PFSK-1 (cell line): Measurements from ENCODE around the gene VPS8.

Source experiments
- FOXP2 ChIP-seq: optimal IDR thresholded peaks from 2 replicates; pipeline ENCODE3; 2011; ENCODE audit warnings: borderline replicate concordance, control low read depth, inconsistent platforms; ENCODE audit not compliant: insufficient read depth; ENCODE audit errors: extremely low read length, extremely low read depth
- POLR2AphosphoS5 ChIP-seq: IDR thresholded peaks from 2 replicates; pipeline ENCODE4 v1.6.1; 2012; ENCODE audit warnings: low read depth, mild to moderate bottlenecking, control low read depth, low read length, moderate library complexity
- SIN3A ChIP-seq: IDR thresholded peaks from 2 replicates; pipeline ENCODE4 v1.6.1; 2012; ENCODE audit warnings: mild to moderate bottlenecking, low read length, moderate library complexity, borderline replicate concordance; ENCODE audit not compliant: insufficient read depth
- TAF1 ChIP-seq: IDR thresholded peaks from 2 replicates; pipeline ENCODE4 v1.6.1; 2012; ENCODE audit warnings: low read length, control low read depth, borderline replicate concordance; ENCODE audit not compliant: insufficient read depth
- TF ChIP-seq, protein P1 (sequence below), 2 experiments: IDR thresholded peaks; 2 replicates each; pipeline versions ENCODE4 v1.6.1 to v1.8.0; 2011 to 2012; ENCODE audit warnings: low read depth in 2 of 2, low read length in 2 of 2, control low read depth in 1 of 2, inconsistent platforms in 1 of 2, mild to moderate bottlenecking in 1 of 2, moderate library complexity in 1 of 2; ENCODE audit not compliant: insufficient read depth in 1 of 2

VPS8 gene

GRCh38 chr3:184944241-184944640, 132.3 kb downstream of the VPS8 start:
- TF ChIP-seq FOXP2: no peak
- no peak for TF ChIP-seq TAF1
- TF ChIP-seq, protein P1, sequence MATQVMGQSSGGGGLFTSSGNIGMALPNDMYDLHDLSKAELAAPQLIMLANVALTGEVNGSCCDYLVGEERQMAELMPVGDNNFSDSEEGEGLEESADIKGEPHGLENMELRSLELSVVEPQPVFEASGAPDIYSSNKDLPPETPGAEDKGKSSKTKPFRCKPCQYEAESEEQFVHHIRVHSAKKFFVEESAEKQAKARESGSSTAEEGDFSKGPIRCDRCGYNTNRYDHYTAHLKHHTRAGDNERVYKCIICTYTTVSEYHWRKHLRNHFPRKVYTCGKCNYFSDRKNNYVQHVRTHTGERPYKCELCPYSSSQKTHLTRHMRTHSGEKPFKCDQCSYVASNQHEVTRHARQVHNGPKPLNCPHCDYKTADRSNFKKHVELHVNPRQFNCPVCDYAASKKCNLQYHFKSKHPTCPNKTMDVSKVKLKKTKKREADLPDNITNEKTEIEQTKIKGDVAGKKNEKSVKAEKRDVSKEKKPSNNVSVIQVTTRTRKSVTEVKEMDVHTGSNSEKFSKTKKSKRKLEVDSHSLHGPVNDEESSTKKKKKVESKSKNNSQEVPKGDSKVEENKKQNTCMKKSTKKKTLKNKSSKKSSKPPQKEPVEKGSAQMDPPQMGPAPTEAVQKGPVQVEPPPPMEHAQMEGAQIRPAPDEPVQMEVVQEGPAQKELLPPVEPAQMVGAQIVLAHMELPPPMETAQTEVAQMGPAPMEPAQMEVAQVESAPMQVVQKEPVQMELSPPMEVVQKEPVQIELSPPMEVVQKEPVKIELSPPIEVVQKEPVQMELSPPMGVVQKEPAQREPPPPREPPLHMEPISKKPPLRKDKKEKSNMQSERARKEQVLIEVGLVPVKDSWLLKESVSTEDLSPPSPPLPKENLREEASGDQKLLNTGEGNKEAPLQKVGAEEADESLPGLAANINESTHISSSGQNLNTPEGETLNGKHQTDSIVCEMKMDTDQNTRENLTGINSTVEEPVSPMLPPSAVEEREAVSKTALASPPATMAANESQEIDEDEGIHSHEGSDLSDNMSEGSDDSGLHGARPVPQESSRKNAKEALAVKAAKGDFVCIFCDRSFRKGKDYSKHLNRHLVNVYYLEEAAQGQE (IDR thresholded peaks at IDR 0.05; ENCODE audit: insufficient read depth in 1 of 2, low read depth in 2 of 2, low read length in 2 of 2): no peak
- no peak for TF ChIP-seq POLR2AphosphoS5
- no peak for TF ChIP-seq SIN3A

DNA sequence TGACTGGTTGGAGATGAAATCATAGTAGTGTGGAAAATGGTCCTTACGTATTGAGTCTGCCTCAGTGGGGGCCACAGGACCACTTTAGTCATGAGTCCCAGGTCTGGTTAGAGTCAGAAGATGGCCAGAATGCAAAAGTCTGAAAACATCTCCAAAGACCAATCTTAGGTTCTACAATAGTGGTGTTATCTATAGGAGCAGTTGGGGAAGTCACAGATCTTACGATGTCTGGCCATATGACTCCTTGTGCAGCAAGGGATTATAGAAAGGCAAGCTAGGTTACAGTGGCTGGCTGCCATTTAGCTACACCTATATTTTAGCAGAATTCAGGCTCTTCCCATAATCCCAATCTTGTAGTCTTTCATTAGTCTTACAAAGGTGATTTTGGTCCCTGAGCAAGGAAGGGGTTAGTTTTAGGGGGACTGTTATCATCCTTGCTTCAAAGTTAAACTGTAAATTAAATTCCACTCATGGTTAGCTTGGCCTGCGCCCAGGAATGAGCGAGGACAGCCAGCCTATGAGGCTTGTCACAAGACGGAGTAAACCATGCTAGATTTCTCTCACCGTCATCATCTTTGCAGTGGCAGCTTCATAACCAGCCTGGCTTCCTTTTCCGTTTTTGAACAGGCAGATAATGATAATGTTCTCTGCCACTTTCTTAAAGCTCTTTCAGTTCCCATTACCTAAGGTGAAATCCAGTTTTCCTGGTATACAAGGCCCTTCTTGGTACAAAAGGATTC, 134.1 kb downstream of the VPS8 start:
- TF ChIP-seq FOXP2: no peak
- no peak for TF ChIP-seq TAF1
- TF ChIP-seq POLR2AphosphoS5: no peak
- TF ChIP-seq, protein P1 (IDR thresholded peaks at IDR 0.05; ENCODE audit: insufficient read depth in 1 of 2, low read depth in 2 of 2, low read length in 2 of 2): no peak
- no peak for TF ChIP-seq SIN3A

GRCh38 chr3:184946917-184947316, 135.0 kb downstream of the VPS8 start:
- TF ChIP-seq POLR2AphosphoS5 (no peak), FOXP2 (no peak), SIN3A (no peak), TAF1 (no peak)
- TF ChIP-seq, protein P1 (IDR thresholded peaks at IDR 0.05; ENCODE audit: insufficient read depth in 1 of 2, low read depth in 2 of 2, low read length in 2 of 2): no peak

GRCh38 chr3:184949251-184949965, 137.4 kb downstream of the VPS8 start:
- no peak for TF ChIP-seq TAF1

- TF ChIP-seq, protein P1 (IDR thresholded peaks at IDR 0.05; ENCODE audit: insufficient read depth in 1 of 2, low read depth in 2 of 2, low read length in 2 of 2): no peak
- TF ChIP-seq FOXP2: no peak
- no peak for TF ChIP-seq SIN3A
- no peak for TF ChIP-seq TAF1
- no peak for TF ChIP-seq POLR2AphosphoS5
Measured at GRCh38 chr3:184952671-184953070, 140.7 kb downstream of the VPS8 start.
